GM12878 (cell line): ENCODE measurements around the gene C10orf67. TPM values are rescaled to one million over a fixed set of nuclear protein-coding genes. Genes with fewer than 3 reads are reported as not detected.

Experiments used
- E2F8 ChIP-seq: fragments of 450-650 bp; IDR thresholded peaks from 2 replicates; pipeline ENCODE4 v1.6.1; 2018; ENCODE audit warnings: mild to moderate bottlenecking, low read depth, moderate library complexity; ENCODE audit not compliant: partially characterized antibody
- IRF3 ChIP-seq: fragments of 450-650 bp; IDR thresholded peaks from 2 replicates; pipeline ENCODE4 v1.6.1; 2014; ENCODE audit warnings: mild to moderate bottlenecking
- ZNF592 ChIP-seq: fragments of 450-650 bp; IDR thresholded peaks from 2 replicates; pipeline ENCODE4 v1.6.1; 2017; ENCODE audit warnings: mild to moderate bottlenecking, moderate library complexity
- polyA plus RNA-seq, 11 experiments: library from polyadenylated mRNA; depleted of rRNA in 4 of 11; unstranded in 6 of 11; stranded (reverse) in 5 of 11; fragments of >200 nt; fragmentation: Nextera tagmentation in 4 of 11; fragmentation: Illumina TruSeq in 1 of 11; extraction: Ambion mirVana in 4 of 11; extraction: Trizol in 1 of 11; gene quantifications; 1 replicate in 1 of 11; 2 replicates in 10 of 11; pipeline versions ENCODE4 v1.2.1 to v1.2.3, GENCODE V29; 2011 to 2016; ENCODE audit warnings: inconsistent platforms in 2 of 11, missing spikeins in 2 of 11, low read depth in 1 of 11
- total RNA-seq, 4 experiments: library from RNA; depleted of rRNA in 3 of 4; stranded (reverse); fragments of >200 nt in 3 of 4; fragmentation: Illumina TruSeq in 1 of 4; extraction: Trizol in 1 of 4; gene quantifications; 2 replicates each; pipeline versions ENCODE4 v1.2.1 to v1.2.3, GENCODE V29; 2013 to 2021

Gene C10orf67
- total and polyA plus RNA-seq, 10 of the 15 experiments (the other 5 are each of a cell fraction or from before 2014, with no cell fraction given) = 0.06 TPM; not detected in 9

GRCh38 chr10:23196915-23197314, 147.7 kb downstream of the C10orf67 start (continued):
- TF ChIP-seq ZNF592 (no peak), IRF3 (no peak), E2F8 (no peak)
